HepG2 (cell line): ENCODE measurements around the gene TRMT2A. TPM values are rescaled to one million over a fixed set of nuclear protein-coding genes. Genes with fewer than 3 reads are reported as not detected.

ENCODE experiments used
- ATAC-seq: fragments of 200-7000 bp; cut with Tn5 transposase; 3 replicates; pipeline ENCODE4 v1.9.1; 2020; ENCODE audit warnings: mild to moderate bottlenecking, moderate library complexity
- BruUV-seq: library from RNA; stranded (reverse); fragments of 400-500 nt; replicated peaks from 2 replicates; lab custom pipeline; 2021; lab: Mats Ljungman, UMichigan
- CTCF ChIA-PET: fragments of 300-600 bp; formaldehyde crosslinking; extraction: SDS; loops from one replicate; lab custom pipeline; 2021; ENCODE audit warnings: low total read pairs, inconsistent platforms, low intra/inter-chr PET ratio; lab: Yijun Ruan, JAX
- POLR2A ChIA-PET: fragments of 350-600 bp; sonication (Branson Sonifier 250); formaldehyde crosslinking; loops from one replicate; lab custom pipeline; 2020; ENCODE audit warnings: antibody characterized with exemption, inconsistent platforms; lab: Yijun Ruan, JAX
- DNase-seq: peaks from one replicate; pipeline ENCODE4 v3.0.0-alpha.2; 2015; ENCODE audit warnings: low spot score
- FAIRE-seq: peaks from 3 replicates; lab custom pipeline; 2011; peaks lifted over from hg19 to GRCh38; lab: Jason Lieb, UNC
- H2AFZ ChIP-seq: one replicate; pipeline ENCODE4 v1.6.1; 2011; ENCODE audit warnings: low read length, inconsistent platforms
- H3K27ac ChIP-seq: fragments of 300-600 bp; 3 replicates; pipeline ENCODE4 v1.8.0; 2011; ENCODE audit warnings: mixed run types, mild to moderate bottlenecking, mixed read lengths, low read length, inconsistent platforms; ENCODE audit not compliant: insufficient read depth; ENCODE audit errors: extremely low read length
- H3K27me3 ChIP-seq, 2 experiments: fragments of 200-600 bp in 1 of 2; 2 replicates in 1 of 2; 3 replicates in 1 of 2; pipeline versions ENCODE4 v1.6.0 to v1.8.0; 2011; ENCODE audit warnings: low read length in 2 of 2, mild to moderate bottlenecking in 2 of 2, moderate library complexity in 2 of 2, inconsistent platforms in 1 of 2; ENCODE audit not compliant: insufficient read depth in 2 of 2, control insufficient read depth in 1 of 2
- H3K36me3 ChIP-seq, 2 experiments: fragments of 200-600 bp in 1 of 2; replicated peaks in 1 of 2; 2 replicates in 1 of 2; 3 replicates in 1 of 2; pipeline versions ENCODE4 v1.5.1 to v1.8.0; 2011; ENCODE audit warnings: low read length in 2 of 2, inconsistent platforms in 1 of 2; ENCODE audit not compliant: insufficient read depth in 2 of 2, control insufficient read depth in 1 of 2
- H3K4me1 ChIP-seq: 2 replicates; pipeline ENCODE4 v1.5.1; 2012; ENCODE audit warnings: low read length, inconsistent platforms; ENCODE audit not compliant: insufficient read depth
- H3K4me2 ChIP-seq: 2 replicates; pipeline ENCODE4 v1.6.0; 2011; ENCODE audit warnings: low read depth, low read length, inconsistent platforms
- H3K4me3 ChIP-seq, 3 experiments: fragments of 200-600 bp in 1 of 3; sonication (generic), shearing (Covaris generic) in 1 of 3; replicated peaks in 1 of 3; 2 replicates each; pipeline ENCODE4 v1.5.1; 2011 to 2016; ENCODE audit warnings: low read length in 3 of 3, inconsistent platforms in 2 of 3, low read depth in 2 of 3, mild to moderate bottlenecking in 2 of 3, control low read depth in 1 of 3, mixed read lengths in 1 of 3; ENCODE audit not compliant: insufficient read depth in 1 of 3
- H3K79me2 ChIP-seq: one replicate; pipeline ENCODE4 v1.6.1; 2011; ENCODE audit warnings: low read length, inconsistent platforms; ENCODE audit not compliant: insufficient read depth
- H3K9ac ChIP-seq: 2 replicates; pipeline ENCODE4 v1.6.0; 2011; ENCODE audit warnings: mild to moderate bottlenecking, low read depth, low read length, inconsistent platforms; ENCODE audit not compliant: insufficient read depth
- H3K9me3 ChIP-seq: 2 replicates; pipeline ENCODE4 v1.5.1; 2012; ENCODE audit warnings: mild to moderate bottlenecking, low read length
- H4K20me1 ChIP-seq: 2 replicates; pipeline ENCODE4 v1.6.0; 2011; ENCODE audit warnings: inconsistent platforms, mild to moderate bottlenecking, low read length, moderate library complexity; ENCODE audit not compliant: insufficient read depth
- MIER2 ChIP-seq: IDR thresholded peaks from 2 replicates; pipeline ENCODE4 v1.6.1; 2016; ENCODE audit warnings: missing biosample characterization, missing genetic modification reagents
- MIXL1 ChIP-seq: IDR thresholded peaks from 2 replicates; pipeline ENCODE4 v1.6.1; 2016
- MZF1 ChIP-seq: sonication (generic); formaldehyde crosslinking; IDR thresholded peaks from 2 replicates; pipeline ENCODE4 v1.8.1; 2023; ENCODE audit warnings: mild to moderate bottlenecking, missing genetic modification reagents, borderline replicate concordance
- NAIF1 ChIP-seq: sonication (generic); formaldehyde crosslinking; IDR thresholded peaks from 2 replicates; pipeline ENCODE4 v1.5.0; 2020; ENCODE audit warnings: mild to moderate bottlenecking, missing genetic modification reagents, borderline replicate concordance
- PCBP1 ChIP-seq: fragments of 200-400 bp; formaldehyde crosslinking; IDR thresholded peaks from 2 replicates; pipeline ENCODE4 v1.6.1; 2017; ENCODE audit warnings: mild to moderate bottlenecking, low read depth, low read length, borderline replicate concordance
- PHF8 ChIP-seq: sonication (generic); formaldehyde crosslinking; IDR thresholded peaks from 2 replicates; pipeline ENCODE4 v1.5.0; 2020; ENCODE audit warnings: missing genetic modification reagents
- POLR2AphosphoS2 ChIP-seq: IDR thresholded peaks from 2 replicates; pipeline ENCODE4 v1.6.1; 2011; ENCODE audit warnings: low read depth, low read length, improper control_type of control experiment
- RBM39 ChIP-seq: fragments of 200-400 bp; formaldehyde crosslinking; IDR thresholded peaks from one replicate; pipeline ENCODE4 v1.6.1; 2018; ENCODE audit warnings: antibody characterized with exemption, mild to moderate bottlenecking, low read depth, low read length; ENCODE audit not compliant: poor library complexity, severe bottlenecking
- ZNF296 ChIP-seq: sonication (generic); formaldehyde crosslinking; conservative IDR thresholded peaks from 2 replicates; pipeline ENCODE4 v1.5.0; 2020; ENCODE audit warnings: mild to moderate bottlenecking, missing genetic modification reagents
- WGBS: methylation state at CpG from one replicate; pipeline ENCODE4 v1.1.6; 2017; ENCODE audit warnings: low lambda C conversion rate; 5-methylcytosine and 5-hydroxymethylcytosine counted together
- in situ Hi-C: cut with HindIII; loops from 2 replicates; pipeline ENCODE4 v1.10.0; 2017; ENCODE audit warnings: low pct_unique_long_range_greater_than_20kb; ENCODE audit not compliant: extremely low pct_ligation_motif_present
- intact Hi-C: fragments of 100-400 bp; cut with micrococcal nuclease; formaldehyde crosslinking; loops from one replicate; pipeline ENCODE4 v1.10.0; 2022; ENCODE audit not compliant: unreplicated experiment
- polyA plus RNA-seq, 8 experiments: library from polyadenylated mRNA; depleted of rRNA in 3 of 8; stranded (reverse) in 7 of 8; unstranded in 1 of 8; fragments of >200 nt; fragmentation: Illumina TruSeq in 4 of 8; extraction: Trizol in 4 of 8; gene quantifications; 2 replicates each; pipeline versions ENCODE4 v1.2.1 to v1.2.3, GENCODE V29; 2011 to 2016; ENCODE audit warnings: low read depth in 4 of 8, missing spikeins in 1 of 8, mixed read lengths in 1 of 8; ENCODE audit not compliant: insufficient read depth in 1 of 8
- total RNA-seq, 5 experiments: library from RNA; depleted of rRNA; stranded (reverse); fragments of >200 nt; fragmentation: Illumina TruSeq; extraction: Trizol; gene quantifications; 2 replicates each; pipeline ENCODE4 v1.2.3, GENCODE V29; 2016; ENCODE audit warnings: low read depth in 1 of 5
- TF ChIP-seq, protein P1 (sequence below): sonication (generic); formaldehyde crosslinking; IDR thresholded peaks from 2 replicates; pipeline ENCODE4 v1.4.0; 2020; ENCODE audit warnings: mild to moderate bottlenecking, missing genetic modification reagents
- TF ChIP-seq, protein P2 (sequence below): sonication (generic); formaldehyde crosslinking; conservative IDR thresholded peaks from 2 replicates; pipeline ENCODE4 v1.4.0; 2020; ENCODE audit warnings: missing genetic modification reagents

Gene TRMT2A
- total and polyA plus RNA-seq, 2 of the 13 experiments (the other 11 are each of a cell fraction or from before 2014, with no cell fraction given) = 24.0 to 30.3 TPM

DNA sequence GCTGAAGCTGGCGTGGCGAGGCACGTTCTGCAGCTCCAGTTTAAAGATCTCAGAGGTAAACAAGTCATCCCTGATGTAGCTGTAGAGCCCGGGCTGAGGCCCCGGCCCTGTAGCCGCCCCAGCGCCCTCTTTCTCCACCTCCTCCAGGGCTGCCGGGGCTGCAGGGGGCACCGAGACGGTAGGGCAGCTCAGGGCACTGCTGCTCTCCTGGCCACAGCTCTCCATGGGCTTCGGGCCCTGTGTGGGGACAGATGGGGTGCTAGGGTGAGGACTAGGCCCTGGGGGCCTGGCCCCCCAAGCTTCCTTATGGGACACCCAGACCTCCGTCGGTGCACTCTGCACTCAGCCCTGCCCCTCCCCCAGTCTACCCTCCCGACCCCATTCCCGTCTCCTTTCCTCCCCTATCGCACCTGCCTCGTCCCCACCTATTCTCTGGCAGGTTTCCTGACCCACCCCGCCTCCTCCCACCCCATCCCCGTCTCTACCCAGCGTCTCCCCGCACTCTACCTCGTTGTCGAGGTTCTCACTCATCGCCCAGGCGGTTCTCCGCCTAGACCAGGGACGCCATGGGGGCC is 563 bp downstream of the TRMT2A start:
- peaks cover 57% of the 10 kb centered on the region for H3K79me2 ChIP-seq
- intact Hi-C loops (loop anchor here (5.0 kb wide), 1 partner anchor 34 kb away; the partner anchor contains the start of gene DGCR8), in situ Hi-C loops (no loop called here)
- DNase-seq (no peak), FAIRE-seq (no peak), ATAC-seq (peak; percentile 17)
- H3K9ac ChIP-seq = peak overlapping the region; percentile 90
- H3K36me3 ChIP-seq = peaks cover 9 to 69% of the 10 kb centered on the region in 2 experiments
- 0 out of 2 replicates have a peak, but pooled peaks cover 3% of the 10 kb centered on the region for H4K20me1 ChIP-seq
- H3K4me1 ChIP-seq = peaks cover 54% of the 10 kb centered on the region
- H3K27ac ChIP-seq = peak overlapping the region; percentile 78
- TSS peak; percentile 66 for BruUV-seq
- no peaks in the 10 kb centered on the region; a peak in 1 of 5 replicates for H3K27me3 ChIP-seq
- CTCF ChIA-PET = no interaction called here
- WGBS = 2% methylated on average over 17 of the region's 27 CpGs
- POLR2A ChIA-PET = interaction anchor here (0.7 to 2.2 kb wide), 7 partner anchors 9 to 277 kb away, joined by 3 to 15 read pairs (median 4); partner anchors contain the start of genes ZDHHC8 and ZNF74
- peak overlapping the region; percentile 84 for H3K4me2 ChIP-seq
- no peak overlapping the region for H2AFZ ChIP-seq
- TF ChIP-seq, protein P1, sequence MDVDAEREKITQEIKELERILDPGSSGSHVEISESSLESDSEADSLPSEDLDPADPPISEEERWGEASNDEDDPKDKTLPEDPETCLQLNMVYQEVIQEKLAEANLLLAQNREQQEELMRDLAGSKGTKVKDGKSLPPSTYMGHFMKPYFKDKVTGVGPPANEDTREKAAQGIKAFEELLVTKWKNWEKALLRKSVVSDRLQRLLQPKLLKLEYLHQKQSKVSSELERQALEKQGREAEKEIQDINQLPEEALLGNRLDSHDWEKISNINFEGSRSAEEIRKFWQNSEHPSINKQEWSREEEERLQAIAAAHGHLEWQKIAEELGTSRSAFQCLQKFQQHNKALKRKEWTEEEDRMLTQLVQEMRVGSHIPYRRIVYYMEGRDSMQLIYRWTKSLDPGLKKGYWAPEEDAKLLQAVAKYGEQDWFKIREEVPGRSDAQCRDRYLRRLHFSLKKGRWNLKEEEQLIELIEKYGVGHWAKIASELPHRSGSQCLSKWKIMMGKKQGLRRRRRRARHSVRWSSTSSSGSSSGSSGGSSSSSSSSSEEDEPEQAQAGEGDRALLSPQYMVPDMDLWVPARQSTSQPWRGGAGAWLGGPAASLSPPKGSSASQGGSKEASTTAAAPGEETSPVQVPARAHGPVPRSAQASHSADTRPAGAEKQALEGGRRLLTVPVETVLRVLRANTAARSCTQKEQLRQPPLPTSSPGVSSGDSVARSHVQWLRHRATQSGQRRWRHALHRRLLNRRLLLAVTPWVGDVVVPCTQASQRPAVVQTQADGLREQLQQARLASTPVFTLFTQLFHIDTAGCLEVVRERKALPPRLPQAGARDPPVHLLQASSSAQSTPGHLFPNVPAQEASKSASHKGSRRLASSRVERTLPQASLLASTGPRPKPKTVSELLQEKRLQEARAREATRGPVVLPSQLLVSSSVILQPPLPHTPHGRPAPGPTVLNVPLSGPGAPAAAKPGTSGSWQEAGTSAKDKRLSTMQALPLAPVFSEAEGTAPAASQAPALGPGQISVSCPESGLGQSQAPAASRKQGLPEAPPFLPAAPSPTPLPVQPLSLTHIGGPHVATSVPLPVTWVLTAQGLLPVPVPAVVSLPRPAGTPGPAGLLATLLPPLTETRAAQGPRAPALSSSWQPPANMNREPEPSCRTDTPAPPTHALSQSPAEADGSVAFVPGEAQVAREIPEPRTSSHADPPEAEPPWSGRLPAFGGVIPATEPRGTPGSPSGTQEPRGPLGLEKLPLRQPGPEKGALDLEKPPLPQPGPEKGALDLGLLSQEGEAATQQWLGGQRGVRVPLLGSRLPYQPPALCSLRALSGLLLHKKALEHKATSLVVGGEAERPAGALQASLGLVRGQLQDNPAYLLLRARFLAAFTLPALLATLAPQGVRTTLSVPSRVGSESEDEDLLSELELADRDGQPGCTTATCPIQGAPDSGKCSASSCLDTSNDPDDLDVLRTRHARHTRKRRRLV = 0 out of 2 replicates have a peak, but pooled peaks have one; percentile 8
- TF ChIP-seq MIER2 (CRISPR knock-in tag) = no peak
- TF ChIP-seq, protein P2, sequence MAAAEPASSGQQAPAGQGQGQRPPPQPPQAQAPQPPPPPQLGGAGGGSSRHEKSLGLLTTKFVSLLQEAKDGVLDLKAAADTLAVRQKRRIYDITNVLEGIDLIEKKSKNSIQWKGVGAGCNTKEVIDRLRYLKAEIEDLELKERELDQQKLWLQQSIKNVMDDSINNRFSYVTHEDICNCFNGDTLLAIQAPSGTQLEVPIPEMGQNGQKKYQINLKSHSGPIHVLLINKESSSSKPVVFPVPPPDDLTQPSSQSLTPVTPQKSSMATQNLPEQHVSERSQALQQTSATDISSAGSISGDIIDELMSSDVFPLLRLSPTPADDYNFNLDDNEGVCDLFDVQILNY = 0 out of 2 replicates have a peak, but pooled peaks have one; percentile 3
- no peak for TF ChIP-seq MIXL1 (CRISPR knock-in tag)
- TF ChIP-seq PCBP1 = 0 out of 2 replicates have a peak, but pooled peaks have one; percentile 22
- 0 out of 2 replicates have a peak, but pooled peaks have one; percentile 28 for TF ChIP-seq ZNF296 (CRISPR knock-in tag)
- no peak for TF ChIP-seq NAIF1 (CRISPR knock-in tag)
- peak; percentile 58 for TF ChIP-seq RBM39
- no peak for TF ChIP-seq MZF1 (CRISPR knock-in tag)
- TF ChIP-seq POLR2AphosphoS2 = 0 out of 2 replicates have a peak, but pooled peaks have one; percentile 7
- 0 out of 2 replicates have a peak, but pooled peaks have one; percentile 4 for TF ChIP-seq PHF8 (CRISPR knock-in tag)
- no peaks in the 10 kb centered on the region for H3K9me3 ChIP-seq
- peak overlapping the region; percentile 79 to 85 (median 85) for H3K4me3 ChIP-seq
